ENCODE measurements around the gene PRDM10. TPM values are rescaled to one million over a fixed set of nuclear protein-coding genes. Genes with fewer than 3 reads are reported as not detected.

Gene PRDM10
- total and polyA plus RNA-seq, 12 donors: 0.75 to 5.4 (median 3.5) TPM

DNA sequence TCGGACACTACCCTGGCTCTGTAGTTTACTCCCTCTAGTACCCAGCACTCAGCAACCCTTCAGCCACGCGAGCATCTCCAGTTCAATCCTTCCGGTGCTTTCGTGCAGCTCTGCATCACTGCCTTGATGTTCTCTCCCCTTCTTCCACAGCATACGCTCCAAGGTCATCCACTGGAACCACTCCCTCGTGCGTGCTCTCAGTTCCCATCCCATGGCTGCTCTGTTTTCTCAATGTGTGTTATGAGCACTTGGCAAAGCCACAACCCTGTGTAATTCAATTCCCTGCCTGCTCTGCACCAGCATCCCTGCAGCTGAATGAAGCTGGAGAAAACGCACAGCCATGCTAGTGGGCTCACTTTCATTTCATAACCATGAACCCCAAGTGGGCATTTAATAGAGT, 68.7 kb downstream of the PRDM10 start:
- H3K27me3 ChIP-seq: no peaks in the 10 kb centered on the region
- H3K4me3 ChIP-seq: no peak overlapping the region
- H3K27ac ChIP-seq: no peak overlapping the region
- 95 to 96% methylated on average over 9 of the region's 9 CpGs for WGBS, 2 donors
- TF ChIP-seq, protein P1, sequence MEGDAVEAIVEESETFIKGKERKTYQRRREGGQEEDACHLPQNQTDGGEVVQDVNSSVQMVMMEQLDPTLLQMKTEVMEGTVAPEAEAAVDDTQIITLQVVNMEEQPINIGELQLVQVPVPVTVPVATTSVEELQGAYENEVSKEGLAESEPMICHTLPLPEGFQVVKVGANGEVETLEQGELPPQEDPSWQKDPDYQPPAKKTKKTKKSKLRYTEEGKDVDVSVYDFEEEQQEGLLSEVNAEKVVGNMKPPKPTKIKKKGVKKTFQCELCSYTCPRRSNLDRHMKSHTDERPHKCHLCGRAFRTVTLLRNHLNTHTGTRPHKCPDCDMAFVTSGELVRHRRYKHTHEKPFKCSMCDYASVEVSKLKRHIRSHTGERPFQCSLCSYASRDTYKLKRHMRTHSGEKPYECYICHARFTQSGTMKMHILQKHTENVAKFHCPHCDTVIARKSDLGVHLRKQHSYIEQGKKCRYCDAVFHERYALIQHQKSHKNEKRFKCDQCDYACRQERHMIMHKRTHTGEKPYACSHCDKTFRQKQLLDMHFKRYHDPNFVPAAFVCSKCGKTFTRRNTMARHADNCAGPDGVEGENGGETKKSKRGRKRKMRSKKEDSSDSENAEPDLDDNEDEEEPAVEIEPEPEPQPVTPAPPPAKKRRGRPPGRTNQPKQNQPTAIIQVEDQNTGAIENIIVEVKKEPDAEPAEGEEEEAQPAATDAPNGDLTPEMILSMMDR (IDR thresholded peaks at IDR 0.05): no peak
- peaks cover 0 to 14% (median 0%) of the 10 kb centered on the region in 9 donors for H3K4me1 ChIP-seq
- ATAC-seq (no peak), DNase-seq (no peak)
- H3K36me3 ChIP-seq: peaks cover 0 to 57% (median 20%) of the 10 kb centered on the region in 9 donors
- intact Hi-C loops (cut with DNase I): loop anchor here in 1 of 10 donors (2.0 kb wide), 1 partner anchor 21 kb away; no protein-coding TSS in a partner anchor
- H3K9me3 ChIP-seq: no peaks in the 10 kb centered on the region

DNA sequence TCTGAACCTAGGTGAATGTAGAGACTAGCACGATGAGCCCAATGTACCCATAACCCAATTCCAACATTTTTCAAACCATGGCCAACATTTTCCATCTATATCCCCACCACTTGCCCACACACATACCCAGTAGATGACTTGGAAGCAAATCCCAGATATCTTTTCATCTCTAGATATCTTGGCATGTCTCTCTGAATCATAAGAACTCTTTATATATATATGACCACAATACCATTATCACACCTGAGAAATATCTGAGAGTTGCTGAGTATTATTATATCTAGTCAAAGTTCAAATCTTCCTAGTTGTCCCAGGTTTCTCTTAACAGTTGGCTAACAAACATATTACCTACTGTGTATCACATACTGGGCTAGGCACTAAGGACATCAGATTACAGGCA, 69.4 kb downstream of the PRDM10 start:
- no peaks in the 10 kb centered on the region for H3K27me3 ChIP-seq
- peaks cover 0 to 14% (median 0%) of the 10 kb centered on the region in 9 donors for H3K4me1 ChIP-seq
- H3K4me3 ChIP-seq: no peak overlapping the region
- 100% methylated on average over 1 of the region's 1 CpG for WGBS, 2 donors
- DNase-seq (no peak), ATAC-seq (no peak)
- H3K27ac ChIP-seq: no peak overlapping the region
- H3K9me3 ChIP-seq: no peaks in the 10 kb centered on the region
- intact Hi-C loops (cut with DNase I): loop anchor here in 1 of 10 donors (2.0 kb wide), 1 partner anchor 22 kb away; no protein-coding TSS in a partner anchor
- TF ChIP-seq, protein P1 (IDR thresholded peaks at IDR 0.05): no peak
- peaks cover 0 to 63% (median 21%) of the 10 kb centered on the region in 9 donors for H3K36me3 ChIP-seq

DNA sequence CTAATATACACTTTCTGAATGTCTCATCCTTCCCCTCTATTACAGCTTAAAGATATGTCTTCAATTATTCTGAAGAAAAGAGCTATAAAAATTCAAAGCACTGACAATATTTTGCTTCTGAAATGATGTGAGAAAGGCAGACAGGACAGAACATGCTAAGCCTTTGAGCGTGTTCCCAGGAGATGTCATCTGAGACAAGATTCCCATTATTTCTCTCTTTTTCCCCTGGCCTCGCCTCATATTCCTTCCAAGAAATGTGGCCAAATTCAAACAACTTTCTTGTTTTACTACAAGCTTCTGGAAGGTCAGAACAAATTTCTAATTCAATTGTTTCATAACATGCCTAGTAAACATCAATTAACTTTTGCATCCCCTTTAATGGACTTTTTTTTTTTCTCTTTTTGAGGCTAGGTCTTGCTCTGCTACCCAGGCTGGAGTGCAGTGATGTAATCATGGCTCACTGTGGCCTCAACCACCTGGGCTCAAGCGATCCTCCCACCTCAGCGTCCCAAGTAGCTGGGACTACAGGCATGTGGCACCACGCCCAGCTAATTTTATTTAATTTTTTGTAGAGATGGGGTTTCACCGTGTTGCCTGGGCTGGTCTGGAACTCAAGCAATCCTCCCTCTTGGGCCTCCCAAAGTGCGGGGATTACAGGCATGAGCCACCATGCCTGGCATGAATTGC, 70.1 kb downstream of the PRDM10 start:
- intact Hi-C loops (cut with DNase I): loop anchor here in 1 of 10 donors (2.0 kb wide), 1 partner anchor 22 kb away; no protein-coding TSS in a partner anchor

DNA sequence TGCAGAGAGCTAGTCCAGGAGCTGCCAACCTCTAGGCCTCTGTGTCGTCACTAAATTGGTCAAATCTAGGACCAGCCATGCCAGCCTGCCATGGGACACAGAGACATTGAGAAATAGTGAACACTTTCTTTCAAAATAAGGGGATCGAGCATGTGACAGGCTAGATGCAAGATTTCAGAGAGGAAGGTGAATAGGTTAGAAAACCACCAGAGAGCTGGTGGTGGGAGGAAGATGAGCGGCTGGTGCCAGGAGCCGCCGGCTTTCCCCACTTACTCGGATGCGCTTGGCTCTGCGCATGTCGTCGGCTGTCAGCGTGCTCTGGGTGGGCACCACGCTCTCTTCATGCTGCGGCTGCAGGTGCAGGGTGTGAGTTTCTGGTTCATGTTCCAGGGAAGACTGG, 71.9 kb downstream of the PRDM10 start:
- no peak for DNase-seq
- no peaks in the 10 kb centered on the region for H3K9me3 ChIP-seq
- intact Hi-C loops (cut with DNase I): no loop called here
- H3K4me3 ChIP-seq: no peak overlapping the region
- peaks cover 0 to 14% (median 0%) of the 10 kb centered on the region in 9 donors for H3K4me1 ChIP-seq
- TF ChIP-seq, protein P1 (IDR thresholded peaks at IDR 0.05): no peak
- no peaks in the 10 kb centered on the region for H3K27me3 ChIP-seq
- H3K36me3 ChIP-seq: peaks cover 0 to 67% (median 21%) of the 10 kb centered on the region in 9 donors
- H3K27ac ChIP-seq: no peak overlapping the region
- ATAC-seq: no peak
- WGBS, 2 donors: 91 to 97% methylated on average over 13 of the region's 13 CpGs

More for the DNA sequence above, 70.1 kb downstream of the PRDM10 start:
- Histone ChIP-seq H3K27me3 (no peaks in the 10 kb centered on the region), H3K36me3 (peaks cover 0 to 64% (median 21%) of the 10 kb centered on the region in 9 donors), H3K27ac (no peak overlapping the region), H3K9me3 (no peaks in the 10 kb centered on the region), H3K4me3 (no peak overlapping the region), H3K4me1 (peaks cover 0 to 14% (median 0%) of the 10 kb centered on the region in 9 donors)
- TF ChIP-seq, protein P1 (IDR thresholded peaks at IDR 0.05): no peak
- WGBS, 2 donors: 92 to 95% methylated on average over 7 of the region's 7 CpGs
- DNase-seq (no peak), ATAC-seq (no peak)

Data from heart right ventricle (tissue), 16 donors.